OCI-LY7 (cell line): ENCODE data around the gene TRIM14. TPM values are rescaled to one million over a fixed set of nuclear protein-coding genes. Genes with fewer than 3 reads are reported as not detected.
"Not testable (repeated sequence)": the region's sequence is repeated elsewhere in the genome, so short reads cannot be mapped to it uniquely, and the experiment has no call there.

Experiments used
- BruUV-seq: library from RNA; stranded (reverse); fragments of 400-500 nt; replicated peaks from 2 replicates; lab custom pipeline; 2021; lab: Mats Ljungman, UMichigan
- CTCF ChIA-PET: fragments of 300-600 bp; sonication (Branson Sonifier 250); formaldehyde crosslinking; loops from one replicate; lab custom pipeline; 2022; ENCODE audit warnings: antibody characterized with exemption; ENCODE audit not compliant: unreplicated experiment; lab: Charles Lee
- POLR2A ChIA-PET: fragments of 300-600 bp; sonication (Branson Sonifier 250); formaldehyde crosslinking; loops from one replicate; lab custom pipeline; 2022; ENCODE audit warnings: antibody characterized with exemption; lab: Charles Lee
- DNase-seq: peaks from one replicate; pipeline ENCODE4 v3.0.0-alpha.2; 2015; ENCODE audit warnings: low spot score
- H2AFZ ChIP-seq: fragments of 200-600 bp; sonication (generic), shearing (Covaris generic); 2 replicates; pipeline ENCODE4 v1.6.1; 2014; ENCODE audit warnings: mild to moderate bottlenecking, antibody characterized with exemption, low read length, moderate library complexity
- H3K27ac ChIP-seq: fragments of 200-600 bp; sonication (generic); 2 replicates; pipeline ENCODE4 v1.5.1; 2014; ENCODE audit warnings: mixed run types, low read depth, mild to moderate bottlenecking, moderate library complexity, low read length, inconsistent platforms; ENCODE audit not compliant: poor library complexity, severe bottlenecking
- H3K36me3 ChIP-seq: fragments of 200-600 bp; sonication (generic); 2 replicates; pipeline ENCODE4 v1.6.1; 2014; ENCODE audit warnings: mild to moderate bottlenecking, antibody characterized with exemption, low read length, moderate library complexity, mixed read lengths; ENCODE audit not compliant: insufficient read depth
- H3K4me1 ChIP-seq: fragments of 200-600 bp; sonication (generic); 2 replicates; pipeline ENCODE4 v1.5.1; 2014; ENCODE audit warnings: mild to moderate bottlenecking, low read length; ENCODE audit not compliant: insufficient read depth, poor library complexity, severe bottlenecking
- H3K4me2 ChIP-seq: fragments of 200-600 bp; sonication (generic); 2 replicates; pipeline ENCODE4 v1.6.1; 2014; ENCODE audit warnings: mild to moderate bottlenecking, low read length
- H3K4me3 ChIP-seq: fragments of 200-600 bp; sonication (generic); 2 replicates; pipeline ENCODE4 v1.5.1; 2014; ENCODE audit warnings: mild to moderate bottlenecking, low read depth, low read length; ENCODE audit not compliant: poor library complexity, severe bottlenecking
- H3K79me2 ChIP-seq: fragments of 200-600 bp; sonication (generic); 2 replicates; pipeline ENCODE4 v1.6.1; 2016; ENCODE audit warnings: low read depth, mild to moderate bottlenecking, low read length, moderate library complexity, mixed read lengths; ENCODE audit not compliant: insufficient read depth
- H3K9me2 ChIP-seq: fragments of 200-600 bp; sonication (generic); 2 replicates; pipeline ENCODE4 v1.6.1; 2016; ENCODE audit warnings: mild to moderate bottlenecking, low read length, mixed read lengths; ENCODE audit not compliant: insufficient read depth
- H3K9me3 ChIP-seq: fragments of 200-600 bp; sonication (generic); 2 replicates; pipeline ENCODE4 v1.6.1; 2014; ENCODE audit warnings: mild to moderate bottlenecking, mixed run types, low read length, mixed read lengths
- H4K20me1 ChIP-seq: fragments of 200-600 bp; sonication (generic); 2 replicates; pipeline ENCODE4 v1.6.1; 2014; ENCODE audit warnings: mild to moderate bottlenecking, antibody characterized with exemption, low read length, moderate library complexity, mixed read lengths; ENCODE audit not compliant: insufficient read depth
- CTCF ChIP-seq: fragments of 200-600 bp; sonication (generic); conservative IDR thresholded peaks from 2 replicates; pipeline ENCODE4 v1.5.1; 2014; ENCODE audit warnings: mild to moderate bottlenecking, antibody characterized with exemption, low read length, moderate library complexity, mixed read lengths
- EZH2phosphoT487 ChIP-seq: fragments of 200-600 bp; sonication (generic); IDR thresholded peaks from 2 replicates; pipeline ENCODE4 v1.6.1; 2018; ENCODE audit warnings: low read depth, borderline replicate concordance, mild to moderate bottlenecking, mixed run types, antibody characterized with exemption, low read length, moderate library complexity, mixed read lengths
- intact Hi-C: fragments of 100-400 bp; cut with micrococcal nuclease; formaldehyde crosslinking; loops from one replicate; pipeline ENCODE4 v1.10.0; 2022; ENCODE audit not compliant: unreplicated experiment
- total RNA-seq, 2 experiments: library from RNA; depleted of rRNA in 1 of 2; stranded (reverse); fragments of >200 nt in 1 of 2; shearing (Covaris generic) in 1 of 2; gene quantifications; 2 replicates each; pipeline ENCODE4 v1.2.3, GENCODE V29; 2014 to 2022

TRIM14 gene
- total RNA-seq, 2 experiments from 2014 or later, result 21.4 to 26.0 TPM

GRCh38 chr9:98022447-98022846 is 96.6 kb downstream of the TRIM14 start:
- H3K4me2 ChIP-seq, result no peak overlapping the region
- peaks cover 38% of the 10 kb centered on the region for H3K36me3 ChIP-seq
- no peak for DNase-seq
- ChIA-PET CTCF (no interaction called here), POLR2A (no interaction called here)
- H3K9me3 ChIP-seq, result no peaks in the 10 kb centered on the region
- no peaks in the 10 kb centered on the region for H3K9me2 ChIP-seq
- H3K27ac ChIP-seq, result no peak overlapping the region
- H3K4me3 ChIP-seq, result no peak overlapping the region
- TF ChIP-seq EZH2phosphoT487 (no peak), CTCF (no peak)
- intact Hi-C loops, result no loop called here
- no TSS peak for BruUV-seq
- H2AFZ ChIP-seq, result no peak overlapping the region
- H3K79me2 ChIP-seq, result no peaks in the 10 kb centered on the region
- no peaks in the 10 kb centered on the region for H3K4me1 ChIP-seq
- H4K20me1 ChIP-seq, result no peaks in the 10 kb centered on the region

- Histone ChIP-seq H3K4me1 (no peaks in the 10 kb centered on the region), H2AFZ (no peak overlapping the region), H3K36me3 (peaks cover 48% of the 10 kb centered on the region), H3K4me2 (no peak overlapping the region), H3K79me2 (no peaks in the 10 kb centered on the region), H3K9me2 (no peaks in the 10 kb centered on the region), H3K4me3 (no peak overlapping the region), H4K20me1 (peaks cover 3% of the 10 kb centered on the region; the same call in 1 of the 2 replicates), H3K27ac (no peak overlapping the region), H3K9me3 (no peaks in the 10 kb centered on the region)
- ChIA-PET CTCF (no interaction called here), POLR2A (interaction anchor here (0.5 to 0.8 kb wide), 2 partner anchors 24 to 26 kb away, joined by 3 read pairs; no protein-coding TSS in a partner anchor)
- no peak for DNase-seq
- BruUV-seq, result no TSS peak
- TF ChIP-seq EZH2phosphoT487 (no peak), CTCF (no peak)
- intact Hi-C loops, result no loop called here
Observed at GRCh38 chr9:98021306-98022040, 97.5 kb downstream of the TRIM14 start.

- TF ChIP-seq EZH2phosphoT487 (no peak), CTCF (no peak)
- Histone ChIP-seq H3K9me3 (no peaks in the 10 kb centered on the region), H3K79me2 (no peaks in the 10 kb centered on the region), H2AFZ (no peak overlapping the region), H3K9me2 (no peaks in the 10 kb centered on the region), H3K4me1 (no peaks in the 10 kb centered on the region), H3K4me3 (no peak overlapping the region), H3K36me3 (peaks cover 57% of the 10 kb centered on the region), H4K20me1 (peaks cover 8% of the 10 kb centered on the region; the same call in 1 of the 2 replicates), H3K4me2 (no peak overlapping the region), H3K27ac (no peak overlapping the region)
- no peak for DNase-seq
- intact Hi-C loops, result no loop called here
- POLR2A ChIA-PET, result interaction anchor here (0.5 to 0.8 kb wide), 2 partner anchors 25 to 27 kb away, joined by 3 read pairs; no protein-coding TSS in a partner anchor
- CTCF ChIA-PET, result no interaction called here
- BruUV-seq, result no TSS peak
Observed at GRCh38 chr9:98020476-98021145, 98.4 kb downstream of the TRIM14 start.

- H3K27ac ChIP-seq, H3K4me1 ChIP-seq, BruUV-seq, H3K9me3 ChIP-seq, H3K4me2 ChIP-seq, H4K20me1 ChIP-seq, H3K9me2 ChIP-seq, H3K4me3 ChIP-seq, H2AFZ ChIP-seq, CTCF ChIA-PET, DNase-seq, intact Hi-C loops, H3K79me2 ChIP-seq: not testable (repeated sequence)
- peaks cover 64% of the 10 kb centered on the region for H3K36me3 ChIP-seq
- POLR2A ChIA-PET, result interaction anchor here (0.6 kb wide), 1 partner anchor 95 kb away, joined by 4 read pairs; no protein-coding TSS in a partner anchor
Observed at GRCh38 chr9:98019869-98020268, 99.2 kb downstream of the TRIM14 start.
